Naive thymus-derived CD4-positive, alpha-beta T cell (primary cell): ENCODE data around the gene CSF2. TPM values are rescaled to one million over a fixed set of nuclear protein-coding genes. Genes with fewer than 3 reads are reported as not detected.

Experiments used
- ATAC-seq: fragments of 150-1000 bp; cut with Tn5 transposase; 2 replicates; pipeline ENCODE4 v1.10.0; 2021; ENCODE audit warnings: mild to moderate bottlenecking, moderate library complexity
- CTCF ChIA-PET: fragments of 350-600 bp; sonication (Branson Sonifier 250); formaldehyde crosslinking; loops from one replicate; lab custom pipeline; 2021; ENCODE audit warnings: antibody characterized with exemption; lab: Charles Lee
- POLR2A ChIA-PET: fragments of 350-600 bp; sonication (Branson Sonifier 250); formaldehyde crosslinking; loops from one replicate; lab custom pipeline; 2021; ENCODE audit warnings: antibody characterized with exemption, inconsistent platforms; lab: Charles Lee
- DNase-seq, 9 donors: peaks; one replicate each; pipeline versions ENCODE4 v3.0.0 to v3.0.0-alpha.2; 2020 to 2022; ENCODE audit warnings: mixed read lengths in 1 of 9
- H3K27ac ChIP-seq: one replicate; pipeline ENCODE4 v1.7.0; 2013; ENCODE audit warnings: mild to moderate bottlenecking, low read depth, low read length, moderate library complexity
- H3K27me3 ChIP-seq, 2 donors: one replicate each; pipeline ENCODE4 v1.7.0; 2013; ENCODE audit warnings: low read length in 2 of 2, mild to moderate bottlenecking in 2 of 2, moderate library complexity in 2 of 2; ENCODE audit not compliant: control insufficient read depth in 2 of 2, insufficient read depth in 2 of 2
- H3K36me3 ChIP-seq, 3 experiments: 1 replicate in 2 of 3; 2 replicates in 1 of 3; pipeline ENCODE4 v1.7.0; 2013; ENCODE audit warnings: low read length in 3 of 3, mild to moderate bottlenecking in 3 of 3, moderate library complexity in 1 of 3; ENCODE audit not compliant: insufficient read depth in 3 of 3, control insufficient read depth in 2 of 3
- H3K4me1 ChIP-seq, 2 donors: one replicate each; pipeline ENCODE4 v1.7.0; 2013; ENCODE audit warnings: low read length in 2 of 2, mild to moderate bottlenecking in 2 of 2, moderate library complexity in 1 of 2; ENCODE audit not compliant: control insufficient read depth in 2 of 2, insufficient read depth in 2 of 2
- H3K4me3 ChIP-seq: 2 replicates; pipeline ENCODE4 v1.7.0; 2013; ENCODE audit warnings: mild to moderate bottlenecking, low read length
- H3K9me3 ChIP-seq, 3 experiments: 1 replicate in 2 of 3; 2 replicates in 1 of 3; pipeline ENCODE4 v1.7.0; 2013; ENCODE audit warnings: low read length in 3 of 3; ENCODE audit not compliant: control insufficient read depth in 2 of 3
- H3K27ac Mint-ChIP-seq, 9 donors: one replicate each; pipeline ENCODE4 v1.8.0; 2020 to 2022; ENCODE audit warnings: mixed read lengths in 9 of 9, mild to moderate bottlenecking in 8 of 9, moderate library complexity in 5 of 9, inconsistent platforms in 2 of 9
- H3K27me3 Mint-ChIP-seq, 5 donors: one replicate each; pipeline ENCODE4 v1.8.0; 2021 to 2022; ENCODE audit warnings: mixed read lengths in 5 of 5, mild to moderate bottlenecking in 1 of 5
- H3K36me3 Mint-ChIP-seq, 5 donors: one replicate each; pipeline ENCODE4 v1.8.0; 2020 to 2022; ENCODE audit warnings: mixed read lengths in 5 of 5, mild to moderate bottlenecking in 3 of 5, inconsistent platforms in 1 of 5
- H3K4me1 Mint-ChIP-seq, 7 donors: one replicate each; pipeline ENCODE4 v1.8.0; 2020 to 2022; ENCODE audit warnings: mixed read lengths in 7 of 7, mild to moderate bottlenecking in 3 of 7, inconsistent platforms in 1 of 7
- H3K4me3 Mint-ChIP-seq, 10 donors: one replicate each; pipeline ENCODE4 v1.8.0; 2020 to 2022; ENCODE audit warnings: mild to moderate bottlenecking in 10 of 10, mixed read lengths in 10 of 10, moderate library complexity in 6 of 10, inconsistent platforms in 2 of 10
- H3K9me3 Mint-ChIP-seq, 11 donors: one replicate each; pipeline ENCODE4 v1.8.0; 2020 to 2022; ENCODE audit warnings: mixed read lengths in 11 of 11, mild to moderate bottlenecking in 4 of 11, inconsistent platforms in 1 of 11, moderate library complexity in 1 of 11
- intact Hi-C, 2 donors: fragments of 100-400 bp; cut with micrococcal nuclease; formaldehyde crosslinking; loops; one replicate each; pipeline ENCODE4 v1.15.1; 2023
- polyA plus RNA-seq, 2 donors: library from polyadenylated mRNA; unstranded; fragments of 300-500 nt; fragmentation: Illumina TruSeq; gene quantifications; one replicate each; pipeline ENCODE4 v1.2.3, GENCODE V29; 2021
- total RNA-seq, 6 experiments: library from RNA in 5 of 6; stranded (reverse) in 5 of 6; gene quantifications; 1 replicate in 5 of 6; 2 replicates in 1 of 6; pipeline ENCODE4 v1.2.3 and lab custom pipeline; 2021 to 2026

Gene CSF2
- total RNA-seq (100 to 1,000 TPM in 1 of 5 experiments, not detected in 4; 111 TPM), polyA plus RNA-seq (not detected), total RNA-seq (lab: John Stamatoyannopoulos, UW) (not detected)

DNA sequence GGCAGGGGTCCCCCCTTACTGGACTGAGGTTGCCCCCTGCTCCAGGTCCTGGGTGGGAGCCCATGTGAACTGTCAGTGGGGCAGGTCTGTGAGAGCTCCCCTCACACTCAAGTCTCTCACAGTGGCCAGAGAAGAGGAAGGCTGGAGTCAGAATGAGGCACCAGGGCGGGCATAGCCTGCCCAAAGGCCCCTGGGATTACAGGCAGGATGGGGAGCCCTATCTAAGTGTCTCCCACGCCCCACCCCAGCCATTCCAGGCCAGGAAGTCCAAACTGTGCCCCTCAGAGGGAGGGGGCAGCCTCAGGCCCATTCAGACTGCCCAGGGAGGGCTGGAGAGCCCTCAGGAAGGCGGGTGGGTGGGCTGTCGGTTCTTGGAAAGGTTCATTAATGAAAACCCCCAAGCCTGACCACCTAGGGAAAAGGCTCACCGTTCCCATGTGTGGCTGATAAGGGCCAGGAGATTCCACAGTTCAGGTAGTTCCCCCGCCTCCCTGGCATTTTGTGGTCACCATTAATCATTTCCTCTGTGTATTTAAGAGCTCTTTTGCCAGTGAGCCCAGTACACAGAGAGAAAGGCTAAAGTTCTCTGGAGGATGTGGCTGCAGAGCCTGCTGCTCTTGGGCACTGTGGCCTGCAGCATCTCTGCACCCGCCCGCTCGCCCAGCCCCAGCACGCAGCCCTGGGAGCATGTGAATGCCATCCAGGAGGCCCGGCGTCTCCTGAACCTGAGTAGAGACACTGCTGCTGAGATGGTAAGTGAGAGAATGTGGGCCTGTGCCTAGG is at the start of gene CSF2:
CSF2 (plus strand) TSS at position 559 of the 783 bp plus-strand sequence; CDS start at position 594, 35 bp downstream.
- H3K4me3 ChIP-seq, result no peak within 1 kb of the TSS
- ChIA-PET CTCF (no interaction called here), POLR2A (no interaction called here)
- Mint-ChIP-seq H3K4me3 (peak within 1 kb of the TSS in 1 of 10 donors; percentile 68), H3K27ac (peak within 1 kb of the TSS in 1 of 9 donors; percentile 79), H3K36me3 (peaks cover 0 to 6% (median 0%) of the 10 kb centered on the region in 5 donors), H3K27me3 (no peaks in the 10 kb centered on the region), H3K9me3 (no peaks in the 10 kb centered on the region), H3K4me1 (peaks cover 0 to 69% (median 0%) of the 10 kb centered on the region in 7 donors)
- no peaks in the 10 kb centered on the region for H3K36me3 ChIP-seq
- H3K4me1 ChIP-seq, result peaks cover 0 to 15% of the 10 kb centered on the region in 2 donors
- intact Hi-C loops, result no loop called here
- no peaks in the 10 kb centered on the region for H3K27me3 ChIP-seq
- no peak within 1 kb of the TSS for H3K27ac ChIP-seq
- DNase-seq (peak in 1 of 9 donors; percentile 48), ATAC-seq (no peak)
- H3K9me3 ChIP-seq, result no peaks in the 10 kb centered on the region

DNA sequence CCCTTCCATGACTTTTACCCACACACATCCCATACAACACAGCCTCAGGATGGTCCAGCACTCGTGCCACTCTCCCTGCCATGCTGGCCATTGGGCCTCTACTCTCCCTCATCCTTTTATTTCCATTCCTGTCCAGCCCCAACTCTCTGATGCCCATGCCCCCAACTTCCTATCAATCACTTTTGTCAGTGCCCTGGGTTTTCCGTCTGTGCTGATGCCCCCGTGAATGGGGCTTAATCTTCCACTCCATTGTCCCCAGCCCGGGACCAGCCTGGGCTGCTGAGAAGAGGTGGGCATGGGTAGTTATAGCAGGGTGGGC is 49.5 kb upstream of the CSF2 start:
- Mint-ChIP-seq H3K27ac (no peak overlapping the region), H3K27me3 (peaks cover 0 to 18% (median 3%) of the 10 kb centered on the region in 5 donors), H3K4me1 (peaks cover 14 to 34% (median 27%) of the 10 kb centered on the region in 7 donors), H3K36me3 (peaks cover 0 to 4% (median 0%) of the 10 kb centered on the region in 5 donors), H3K4me3 (no peak overlapping the region), H3K9me3 (peaks cover 0 to 2% (median 0%) of the 10 kb centered on the region in 11 donors)
- intact Hi-C loops, result loop anchor here in 1 of 2 donors (5.0 kb wide), 1 partner anchor 227 kb away; the partner anchor contains the start of gene FNIP1
- ATAC-seq, result no peak
- H3K4me3 ChIP-seq, result no peak overlapping the region
- DNase-seq, result no peak
- no peaks in the 10 kb centered on the region for H3K9me3 ChIP-seq
- H3K36me3 ChIP-seq, result no peaks in the 10 kb centered on the region
- no peaks in the 10 kb centered on the region for H3K27me3 ChIP-seq
- ChIA-PET POLR2A (no interaction called here), CTCF (interaction anchor here (0.8 kb wide), 1 partner anchor 435 kb away, joined by 3 read pairs; no protein-coding TSS in a partner anchor)
- H3K4me1 ChIP-seq, result peaks cover 17 to 36% of the 10 kb centered on the region in 2 donors
- H3K27ac ChIP-seq, result no peak overlapping the region

- POLR2A ChIA-PET, result no interaction called here
- Histone ChIP-seq H3K4me1 (peaks cover 9 to 29% of the 10 kb centered on the region in 2 donors), H3K4me3 (no peak overlapping the region), H3K36me3 (no peaks in the 10 kb centered on the region), H3K9me3 (no peaks in the 10 kb centered on the region), H3K27me3 (no peaks in the 10 kb centered on the region), H3K27ac (no peak overlapping the region)
- Mint-ChIP-seq H3K4me1 (peaks cover 14 to 28% (median 23%) of the 10 kb centered on the region in 7 donors), H3K9me3 (peaks cover 0 to 4% (median 0%) of the 10 kb centered on the region in 11 donors), H3K27ac (no peak overlapping the region), H3K36me3 (peaks cover 0 to 10% (median 2%) of the 10 kb centered on the region in 5 donors), H3K4me3 (no peak overlapping the region), H3K27me3 (peaks cover 3 to 24% (median 6%) of the 10 kb centered on the region in 5 donors)
- DNase-seq (no peak), ATAC-seq (no peak)
- CTCF ChIA-PET, result no interaction called here
- intact Hi-C loops, result loop anchor here in 1 of 2 donors (5.0 kb wide), 1 partner anchor 228 kb away; the partner anchor contains the start of gene FNIP1
Observed at GRCh38 chr5:132024789-132025402, 48.7 kb upstream of the CSF2 start.

DNA sequence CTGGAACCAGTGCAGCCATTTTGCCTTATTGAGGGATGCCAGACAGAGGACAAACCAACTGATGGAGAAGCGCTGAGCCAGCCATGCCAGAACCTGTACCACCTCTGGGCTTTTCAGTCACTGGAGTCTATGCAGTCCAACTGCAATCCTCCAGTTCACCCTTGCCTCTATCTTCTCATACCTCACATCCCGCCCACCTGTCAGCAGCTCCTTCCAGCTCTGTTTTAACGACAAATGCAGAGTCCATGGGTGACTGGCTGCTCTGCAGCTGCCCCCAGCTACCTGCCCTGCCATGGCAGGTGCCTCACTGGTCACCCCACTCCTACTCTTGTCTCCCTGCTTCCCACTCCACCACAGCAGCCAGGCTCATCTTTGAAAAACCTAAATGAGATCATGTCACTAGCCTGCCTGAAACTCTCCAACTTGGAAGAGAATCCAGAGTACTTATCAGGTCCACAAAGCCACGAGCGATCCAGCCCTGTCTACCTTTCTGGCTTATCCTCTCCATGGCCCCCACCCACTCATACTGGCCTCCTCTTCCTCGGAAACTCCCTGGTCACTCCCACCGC is 48.1 kb upstream of the CSF2 start:
- H3K4me1 ChIP-seq, result peaks cover 3 to 26% of the 10 kb centered on the region in 2 donors
- ATAC-seq, result no peak
- H3K9me3 Mint-ChIP-seq, result peaks cover 0 to 8% (median 0%) of the 10 kb centered on the region in 11 donors
- H3K36me3 ChIP-seq, result no peaks in the 10 kb centered on the region
- peaks cover 13 to 23% (median 17%) of the 10 kb centered on the region in 7 donors for H3K4me1 Mint-ChIP-seq
- H3K27ac ChIP-seq, result no peak overlapping the region
- H3K4me3 ChIP-seq, result no peak overlapping the region
- intact Hi-C loops, result no loop called here
- ChIA-PET POLR2A (no interaction called here), CTCF (no interaction called here)
- no peaks in the 10 kb centered on the region for H3K27me3 ChIP-seq
- H3K36me3 Mint-ChIP-seq, result peaks cover 0 to 11% (median 5%) of the 10 kb centered on the region in 5 donors
- no peak overlapping the region for H3K27ac Mint-ChIP-seq
- no peaks in the 10 kb centered on the region for H3K9me3 ChIP-seq
- peaks cover 8 to 30% (median 10%) of the 10 kb centered on the region in 5 donors for H3K27me3 Mint-ChIP-seq
- no peak for DNase-seq
- no peak overlapping the region for H3K4me3 Mint-ChIP-seq

- Histone ChIP-seq H3K4me3 (no peak overlapping the region), H3K27ac (no peak overlapping the region), H3K9me3 (no peaks in the 10 kb centered on the region), H3K36me3 (no peaks in the 10 kb centered on the region), H3K27me3 (no peaks in the 10 kb centered on the region), H3K4me1 (peaks cover 0 to 19% of the 10 kb centered on the region in 2 donors)
- peaks cover 8 to 17% (median 10%) of the 10 kb centered on the region in 7 donors for H3K4me1 Mint-ChIP-seq
- ChIA-PET POLR2A (no interaction called here), CTCF (no interaction called here)
- ATAC-seq (peak; percentile 81), DNase-seq (peak in 1 of 9 donors; percentile 44)
- peaks cover 0 to 8% (median 0%) of the 10 kb centered on the region in 11 donors for H3K9me3 Mint-ChIP-seq
- peaks cover 0 to 14% (median 5%) of the 10 kb centered on the region in 5 donors for H3K36me3 Mint-ChIP-seq
- intact Hi-C loops, result no loop called here
- H3K27ac Mint-ChIP-seq, result peak overlapping the region in 1 of 9 donors; percentile 21
- H3K27me3 Mint-ChIP-seq, result peaks cover 8 to 29% (median 10%) of the 10 kb centered on the region in 5 donors
- peak overlapping the region in 1 of 10 donors; percentile 58 for H3K4me3 Mint-ChIP-seq
Observed at GRCh38 chr5:132026516-132027008, 47.0 kb upstream of the CSF2 start.

DNA sequence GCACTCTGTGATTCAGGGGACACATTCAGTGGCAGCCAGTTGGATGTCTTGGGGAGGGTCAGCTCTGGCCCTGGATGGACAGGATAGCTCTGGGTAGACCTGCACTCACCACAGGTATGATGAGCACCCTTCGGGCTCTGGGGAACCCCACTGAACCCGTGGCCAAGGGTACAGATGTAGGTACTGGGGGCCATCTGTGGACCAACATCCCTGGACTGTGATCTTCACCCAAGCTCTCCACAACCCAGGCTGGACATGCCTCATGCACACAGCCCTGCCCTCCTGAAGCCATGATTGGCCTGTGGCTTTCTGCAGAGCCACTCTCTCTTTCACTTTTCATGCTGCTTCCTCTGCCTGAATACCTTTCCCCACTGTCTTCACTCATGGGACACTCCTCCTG is 46.6 kb upstream of the CSF2 start:
- Histone ChIP-seq H3K27me3 (no peaks in the 10 kb centered on the region), H3K4me1 (peaks cover 0 to 19% of the 10 kb centered on the region in 2 donors), H3K9me3 (no peaks in the 10 kb centered on the region), H3K36me3 (no peaks in the 10 kb centered on the region), H3K27ac (no peak overlapping the region), H3K4me3 (no peak overlapping the region)
- intact Hi-C loops, result no loop called here
- ATAC-seq (peak; percentile 18), DNase-seq (no peak)
- Mint-ChIP-seq H3K36me3 (peaks cover 0 to 14% (median 5%) of the 10 kb centered on the region in 5 donors), H3K4me1 (peaks cover 8 to 17% (median 10%) of the 10 kb centered on the region in 7 donors), H3K4me3 (peak overlapping the region in 1 of 10 donors; percentile 58), H3K27ac (peak overlapping the region in 1 of 9 donors; percentile 44), H3K9me3 (peaks cover 0 to 8% (median 1%) of the 10 kb centered on the region in 11 donors), H3K27me3 (peaks cover 8 to 34% (median 10%) of the 10 kb centered on the region in 5 donors)
- ChIA-PET CTCF (no interaction called here), POLR2A (no interaction called here)
